Muscle layer of duodenum (tissue), 2 donors: ENCODE data around the gene AANAT.
A peak's percentile ranks its signal among the peaks of the same experiment; 100 is the strongest.

Experiments
- H3K27ac ChIP-seq: one replicate; pipeline ENCODE4 v1.7.0; 2013; ENCODE audit warnings: mild to moderate bottlenecking, low read length
- H3K27me3 ChIP-seq: one replicate; pipeline ENCODE4 v1.7.0; 2013; ENCODE audit warnings: low read depth, mild to moderate bottlenecking, control low read depth, low read length
- H3K36me3 ChIP-seq, 2 donors: one replicate each; pipeline ENCODE4 v1.7.0; 2013; ENCODE audit warnings: low read length in 2 of 2, control low read depth in 1 of 2, mild to moderate bottlenecking in 1 of 2; ENCODE audit not compliant: insufficient read depth in 2 of 2, control insufficient read depth in 1 of 2
- H3K4me1 ChIP-seq, 2 donors: one replicate each; pipeline ENCODE4 v1.7.0; 2013; ENCODE audit warnings: low read length in 2 of 2, mild to moderate bottlenecking in 2 of 2, control low read depth in 1 of 2, moderate library complexity in 1 of 2; ENCODE audit not compliant: insufficient read depth in 2 of 2, control insufficient read depth in 1 of 2
- H3K4me3 ChIP-seq, 2 donors: one replicate each; pipeline ENCODE4 v1.7.0; 2013; ENCODE audit warnings: low read length in 2 of 2, low read depth in 1 of 2, mild to moderate bottlenecking in 1 of 2
- H3K9me3 ChIP-seq, 2 donors: one replicate each; pipeline ENCODE4 v1.7.0; 2013; ENCODE audit warnings: low read length in 2 of 2, control low read depth in 1 of 2, mild to moderate bottlenecking in 1 of 2; ENCODE audit not compliant: control insufficient read depth in 1 of 2
- donor health status: healthy.

AANAT gene

GRCh38 chr17:76479515-76480060 lies 12.2 kb downstream of the AANAT start:
- H3K27ac ChIP-seq: no peak overlapping the region
- H3K9me3 ChIP-seq: no peaks in the 10 kb centered on the region
- H3K4me1 ChIP-seq: peaks cover 0 to 4% of the 10 kb centered on the region in 2 donors
- no peaks in the 10 kb centered on the region for H3K36me3 ChIP-seq
- H3K4me3 ChIP-seq: no peak overlapping the region
- H3K27me3 ChIP-seq: no peaks in the 10 kb centered on the region

DNA sequence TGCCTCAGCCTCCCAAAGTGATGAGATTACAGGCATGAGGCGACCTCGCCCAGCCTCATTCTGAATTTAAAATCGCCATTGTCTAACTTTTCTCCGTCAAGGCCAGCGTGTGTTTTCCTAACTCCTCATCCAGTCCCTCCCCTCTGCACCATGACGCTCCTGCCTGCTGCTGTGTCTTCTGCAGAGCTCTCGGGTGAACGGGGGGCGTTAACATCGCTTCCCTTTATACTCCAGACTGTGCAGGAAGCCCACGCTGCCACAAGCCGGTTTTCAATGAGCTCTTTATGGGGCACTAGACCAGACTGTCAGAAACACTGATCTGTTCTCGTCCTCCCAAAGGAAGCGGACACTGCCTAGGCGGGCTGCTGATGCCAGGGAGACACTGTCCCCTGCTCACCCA lies 13.2 kb downstream of the AANAT start:
- no peak overlapping the region for H3K4me3 ChIP-seq
- H3K36me3 ChIP-seq: no peaks in the 10 kb centered on the region
- H3K27ac ChIP-seq: no peak overlapping the region

DNA sequence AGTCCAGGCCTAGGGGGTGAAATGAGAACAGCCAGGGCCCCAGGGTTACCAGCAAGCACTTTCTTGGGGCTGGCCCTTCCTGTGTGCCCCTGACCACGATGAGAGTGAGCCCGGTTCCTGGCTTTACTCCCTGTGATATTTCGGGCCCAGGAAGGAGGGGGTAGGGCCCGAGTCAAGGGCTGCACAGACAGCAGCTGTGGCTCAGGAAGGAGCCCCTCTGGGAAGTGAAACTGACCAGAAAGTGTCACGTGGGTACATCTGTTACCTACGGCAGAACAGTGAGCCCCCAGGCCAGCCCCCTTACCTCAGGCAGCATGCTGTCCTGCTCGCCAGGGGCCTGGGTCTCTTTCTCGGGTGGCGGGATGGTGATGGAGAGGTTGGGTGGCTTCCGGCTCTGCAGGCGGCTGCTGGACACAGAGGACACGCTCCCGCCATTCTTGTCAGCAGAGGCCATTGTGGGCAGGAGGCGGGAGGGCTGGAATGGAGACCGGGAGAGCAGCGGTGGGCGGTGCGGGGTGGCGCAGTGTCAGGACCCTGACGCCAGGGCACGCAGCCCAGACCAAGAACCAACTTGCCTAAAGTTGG lies 13.8 kb downstream of the AANAT start:
- no peak overlapping the region for H3K4me3 ChIP-seq
- no peaks in the 10 kb centered on the region for H3K9me3 ChIP-seq
- no peak overlapping the region for H3K27ac ChIP-seq

More for the DNA sequence above, 13.2 kb downstream of the AANAT start:
- Histone ChIP-seq H3K27me3 (no peaks in the 10 kb centered on the region), H3K9me3 (no peaks in the 10 kb centered on the region), H3K4me1 (peaks cover 0 to 4% of the 10 kb centered on the region in 2 donors)

GRCh38 chr17:76484228-76484725 lies 16.9 kb downstream of the AANAT start:
- Histone ChIP-seq H3K9me3 (no peaks in the 10 kb centered on the region), H3K27me3 (no peaks in the 10 kb centered on the region), H3K36me3 (no peaks in the 10 kb centered on the region), H3K4me1 (peaks cover 0 to 4% of the 10 kb centered on the region in 2 donors), H3K4me3 (no peak overlapping the region), H3K27ac (no peak overlapping the region)

More for the DNA sequence above, 13.8 kb downstream of the AANAT start:
- no peaks in the 10 kb centered on the region for H3K27me3 ChIP-seq
- peaks cover 0 to 4% of the 10 kb centered on the region in 2 donors for H3K4me1 ChIP-seq
- no peaks in the 10 kb centered on the region for H3K36me3 ChIP-seq

DNA sequence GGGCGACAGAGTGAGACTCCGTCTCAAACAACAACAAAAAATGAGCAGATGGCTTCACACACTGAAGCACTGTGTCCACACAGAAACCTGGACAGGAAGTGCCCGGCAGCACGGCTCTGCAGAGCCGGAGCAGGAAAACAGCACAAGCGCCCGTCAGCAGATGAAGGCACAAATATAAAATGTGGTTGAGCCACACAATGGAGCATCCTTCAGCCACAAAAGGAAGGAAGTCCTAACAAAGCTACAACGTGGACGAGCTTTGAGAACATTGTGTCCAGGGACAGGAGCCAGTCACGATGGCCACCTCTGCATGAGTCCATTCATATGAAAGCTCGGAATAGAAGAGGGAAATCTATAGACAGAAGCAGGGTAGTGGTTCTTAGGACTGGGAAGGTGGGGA lies 18.2 kb downstream of the AANAT start:
- peaks cover 0 to 8% of the 10 kb centered on the region in 2 donors for H3K4me1 ChIP-seq
- no peak overlapping the region for H3K27ac ChIP-seq
- no peaks in the 10 kb centered on the region for H3K27me3 ChIP-seq
- no peaks in the 10 kb centered on the region for H3K36me3 ChIP-seq
- no peak overlapping the region for H3K4me3 ChIP-seq
- H3K9me3 ChIP-seq: no peaks in the 10 kb centered on the region

DNA sequence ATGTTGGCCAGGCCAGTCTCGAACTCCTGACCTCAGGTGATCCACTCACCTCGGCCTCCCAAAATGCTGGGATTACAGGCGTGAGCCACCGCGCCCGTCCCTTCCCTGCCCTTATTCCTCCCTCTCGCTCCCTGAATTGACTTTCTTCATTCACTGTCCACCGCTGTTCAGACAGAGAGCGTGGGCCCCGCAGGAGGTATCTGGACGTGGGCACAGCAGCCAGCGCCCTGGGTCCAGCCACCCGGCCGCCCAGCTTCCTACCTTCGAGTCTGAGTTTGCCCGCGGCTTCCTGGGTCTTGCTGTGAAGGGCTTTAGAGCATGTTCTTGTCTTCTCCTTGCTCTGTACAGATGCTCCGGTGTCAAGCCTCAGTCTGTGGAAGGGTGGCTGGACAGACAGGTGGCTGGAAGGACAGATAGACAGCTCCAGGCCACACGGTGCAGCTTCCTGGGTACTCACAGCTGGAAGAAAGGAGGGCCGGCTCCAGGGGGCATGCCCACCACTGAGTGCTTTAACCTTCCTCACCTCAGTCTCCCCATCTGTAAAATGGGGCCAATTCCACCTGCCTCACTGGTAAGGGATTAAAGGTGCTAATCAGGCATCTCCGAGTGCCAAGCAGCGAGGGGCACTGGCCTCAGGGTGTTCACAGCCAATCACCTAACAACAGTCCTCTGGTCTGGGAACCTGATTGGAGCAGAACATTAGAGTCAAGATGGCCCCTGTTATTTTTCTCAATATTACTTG lies 20.2 kb downstream of the AANAT start:
- H3K9me3 ChIP-seq: no peaks in the 10 kb centered on the region
- no peaks in the 10 kb centered on the region for H3K36me3 ChIP-seq
- no peaks in the 10 kb centered on the region for H3K27me3 ChIP-seq
- no peak overlapping the region for H3K4me3 ChIP-seq
- H3K27ac ChIP-seq: no peak overlapping the region
- H3K4me1 ChIP-seq: peaks cover 2 to 4% of the 10 kb centered on the region in 2 donors

DNA sequence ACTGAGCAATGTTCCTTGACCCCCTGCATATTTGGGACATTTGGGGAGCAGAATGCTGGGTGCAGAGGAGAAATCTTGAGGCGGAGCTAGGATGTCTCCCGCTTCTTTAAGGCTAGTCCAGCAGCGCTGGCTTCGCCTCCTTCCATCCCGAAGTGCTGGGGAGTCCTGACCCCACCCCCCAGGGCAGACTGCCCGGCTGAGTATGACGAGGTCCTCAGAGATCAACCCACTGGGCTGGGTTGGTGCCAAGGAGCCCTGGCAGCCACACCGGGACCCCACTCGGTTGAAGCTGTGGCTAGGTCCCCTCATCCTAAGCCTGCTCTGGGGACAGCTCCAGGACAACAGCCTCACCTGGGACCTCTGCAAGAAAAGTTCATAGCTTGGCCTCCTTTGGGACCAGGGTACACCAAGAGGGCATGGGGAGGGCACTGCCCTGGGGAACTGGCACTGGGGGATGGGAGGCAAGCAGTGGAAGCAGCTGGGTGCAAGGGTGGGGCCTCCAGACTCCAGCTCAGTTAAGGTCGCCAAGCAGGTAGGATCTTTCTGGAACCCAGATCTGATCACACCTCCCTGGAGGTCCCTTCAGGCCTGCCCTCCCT lies 22.8 kb downstream of the AANAT start:
- H3K4me1 ChIP-seq: peaks cover 4 to 10% of the 10 kb centered on the region in 2 donors
- H3K27ac ChIP-seq: no peak overlapping the region

DNA sequence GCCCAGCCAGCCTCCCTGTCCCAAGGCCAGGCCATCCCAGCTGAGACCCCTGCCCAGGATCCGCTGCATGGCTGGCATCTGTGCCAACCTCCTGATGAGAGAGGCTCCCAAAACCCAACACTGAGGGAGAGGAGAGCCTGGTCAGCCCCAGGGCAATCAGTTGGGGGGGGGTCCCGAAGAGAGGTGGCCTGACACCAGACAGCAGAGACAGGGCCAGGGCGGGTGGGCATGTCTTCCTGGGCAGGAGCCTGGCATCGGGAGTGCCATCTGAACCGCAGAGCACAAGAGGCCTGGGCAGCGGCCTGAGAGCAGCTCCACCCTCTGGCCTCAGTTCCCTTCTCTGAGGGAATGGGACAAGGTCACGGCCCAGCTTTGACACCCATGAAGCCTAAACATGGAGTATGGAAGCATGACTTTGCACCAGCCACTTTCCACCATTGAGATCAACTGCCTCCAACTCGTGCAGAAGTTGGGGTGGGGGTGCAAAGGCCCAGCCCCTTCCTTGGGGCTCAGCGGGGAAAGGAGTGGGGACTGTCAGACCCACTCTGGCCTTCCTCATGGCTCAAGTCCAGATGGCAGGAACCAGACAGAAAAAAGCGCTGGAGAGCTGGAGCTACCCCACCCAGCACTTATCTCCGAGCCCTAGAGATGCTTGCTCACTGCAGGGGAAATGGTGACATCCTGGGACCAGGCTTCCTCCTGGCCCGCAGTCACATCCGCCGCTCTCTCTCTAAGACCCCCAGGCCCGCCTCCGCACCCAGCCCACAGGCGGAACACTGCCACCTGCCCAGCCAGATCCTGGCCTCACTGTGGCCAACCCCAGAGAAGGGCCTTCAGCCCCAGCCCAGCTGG lies 24.1 kb downstream of the AANAT start:
- Histone ChIP-seq H3K4me1 (peaks cover 4 to 10% of the 10 kb centered on the region in 2 donors), H3K9me3 (no peaks in the 10 kb centered on the region), H3K27me3 (no peaks in the 10 kb centered on the region), H3K36me3 (no peaks in the 10 kb centered on the region), H3K27ac (peak overlapping the region; percentile 85), H3K4me3 (no peak overlapping the region)

More for the DNA sequence above, 22.8 kb downstream of the AANAT start:
- no peaks in the 10 kb centered on the region for H3K27me3 ChIP-seq
- no peak overlapping the region for H3K4me3 ChIP-seq
- no peaks in the 10 kb centered on the region for H3K9me3 ChIP-seq
- no peaks in the 10 kb centered on the region for H3K36me3 ChIP-seq

DNA sequence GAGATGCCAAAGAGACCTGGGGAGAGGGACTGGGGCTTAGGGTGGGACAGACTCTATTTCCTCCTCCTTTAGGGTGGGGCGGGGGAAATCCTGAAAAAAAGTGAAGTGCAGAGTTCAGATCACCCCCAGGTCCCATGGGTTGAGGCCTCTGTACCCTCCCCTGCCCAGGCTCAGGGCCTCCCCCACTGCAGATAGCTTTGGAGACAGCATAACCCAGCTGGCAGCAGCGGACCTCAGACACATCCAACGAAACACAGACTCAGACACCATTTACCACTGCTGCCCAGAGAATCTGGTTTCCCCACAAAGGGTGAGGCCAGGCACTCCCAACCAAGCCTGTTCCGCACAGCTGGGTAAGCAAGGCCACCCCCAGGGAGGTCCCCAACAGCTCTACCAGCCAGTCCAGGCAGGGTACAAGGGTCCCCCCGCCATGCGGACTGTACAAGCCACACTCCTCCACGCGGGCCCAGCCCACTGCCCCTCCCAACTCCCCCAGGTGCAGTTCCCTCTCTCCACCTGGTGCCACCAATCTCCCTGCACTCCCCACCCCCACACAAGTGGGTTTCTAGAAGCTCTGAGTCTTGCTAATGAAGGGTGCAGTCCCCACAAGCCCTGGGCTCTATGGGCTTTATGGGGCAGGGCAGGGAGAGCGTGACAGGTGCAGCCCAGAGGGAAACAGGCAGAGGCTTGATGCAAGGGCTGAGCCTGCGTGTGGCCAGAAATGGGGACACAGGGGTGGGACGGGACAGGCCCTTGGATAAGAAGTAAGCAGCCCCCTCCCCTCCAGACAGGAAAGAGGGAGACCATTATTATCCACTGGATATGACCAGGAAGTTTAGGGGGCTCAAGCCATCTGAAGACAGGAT lies 25.0 kb downstream of the AANAT start:
- Histone ChIP-seq H3K27ac (peak overlapping the region; percentile 85), H3K36me3 (no peaks in the 10 kb centered on the region), H3K4me3 (peak overlapping the region; percentile 35 to 37), H3K9me3 (no peaks in the 10 kb centered on the region), H3K27me3 (no peaks in the 10 kb centered on the region), H3K4me1 (peaks cover 4 to 10% of the 10 kb centered on the region in 2 donors)

DNA sequence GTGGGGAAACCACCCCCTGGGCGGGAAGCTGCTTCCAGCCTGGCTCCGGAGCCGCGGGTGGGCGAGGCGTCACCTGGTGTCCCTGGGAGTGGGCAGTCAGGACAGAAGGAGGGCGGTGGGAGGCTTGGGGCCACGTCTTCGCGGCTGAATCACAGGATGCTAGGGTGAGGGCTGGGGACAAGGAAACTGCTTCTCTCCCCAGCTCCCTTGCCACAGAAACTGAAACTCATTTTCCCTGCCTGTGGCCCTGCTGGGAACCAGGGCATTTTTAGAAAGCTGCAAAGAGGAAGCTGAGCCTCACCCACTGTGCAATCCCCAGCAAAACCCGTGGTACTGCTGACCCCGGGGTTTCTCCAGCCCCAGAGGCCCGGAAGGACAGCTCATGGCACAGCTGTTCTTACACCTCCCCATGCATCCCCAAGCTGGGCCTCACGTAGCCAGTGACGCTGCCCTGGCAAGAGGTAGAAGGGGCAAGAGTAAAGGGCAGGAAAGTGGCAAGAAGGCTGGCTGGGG lies 25.6 kb downstream of the AANAT start:
- H3K9me3 ChIP-seq: no peaks in the 10 kb centered on the region
- H3K4me3 ChIP-seq: peak overlapping the region; percentile 35 to 37
- H3K4me1 ChIP-seq: peaks cover 10 to 11% of the 10 kb centered on the region in 2 donors
- peak overlapping the region; percentile 85 for H3K27ac ChIP-seq
- no peaks in the 10 kb centered on the region for H3K27me3 ChIP-seq
- H3K36me3 ChIP-seq: no peaks in the 10 kb centered on the region
